ENCODE measurements around the gene SLBP.
"Not testable (repeated sequence)": the region's sequence is repeated elsewhere in the genome, so short reads cannot be mapped to it uniquely, and the experiment has no call there.

The SLBP gene

DNA sequence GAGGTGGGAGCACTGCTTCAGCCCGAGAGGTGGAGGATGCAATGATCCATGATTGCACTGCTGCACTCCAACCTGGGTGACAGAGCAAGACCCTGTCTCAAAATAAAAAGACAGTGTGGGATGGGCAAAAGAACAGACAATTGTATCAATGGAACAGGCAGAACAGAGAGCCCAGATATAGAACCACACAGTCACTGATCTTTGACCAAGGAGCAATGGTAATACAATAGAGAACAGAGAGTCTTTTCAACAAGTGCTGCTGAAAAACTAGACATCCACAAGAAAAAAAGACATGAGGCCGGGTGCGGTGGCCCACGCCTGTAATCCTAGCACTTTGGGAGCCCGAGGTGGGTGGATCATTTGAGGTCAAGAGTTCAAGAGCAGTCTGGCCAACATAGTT is 33.9 kb downstream of the SLBP start:
- DNase-seq, result no peak

DNA sequence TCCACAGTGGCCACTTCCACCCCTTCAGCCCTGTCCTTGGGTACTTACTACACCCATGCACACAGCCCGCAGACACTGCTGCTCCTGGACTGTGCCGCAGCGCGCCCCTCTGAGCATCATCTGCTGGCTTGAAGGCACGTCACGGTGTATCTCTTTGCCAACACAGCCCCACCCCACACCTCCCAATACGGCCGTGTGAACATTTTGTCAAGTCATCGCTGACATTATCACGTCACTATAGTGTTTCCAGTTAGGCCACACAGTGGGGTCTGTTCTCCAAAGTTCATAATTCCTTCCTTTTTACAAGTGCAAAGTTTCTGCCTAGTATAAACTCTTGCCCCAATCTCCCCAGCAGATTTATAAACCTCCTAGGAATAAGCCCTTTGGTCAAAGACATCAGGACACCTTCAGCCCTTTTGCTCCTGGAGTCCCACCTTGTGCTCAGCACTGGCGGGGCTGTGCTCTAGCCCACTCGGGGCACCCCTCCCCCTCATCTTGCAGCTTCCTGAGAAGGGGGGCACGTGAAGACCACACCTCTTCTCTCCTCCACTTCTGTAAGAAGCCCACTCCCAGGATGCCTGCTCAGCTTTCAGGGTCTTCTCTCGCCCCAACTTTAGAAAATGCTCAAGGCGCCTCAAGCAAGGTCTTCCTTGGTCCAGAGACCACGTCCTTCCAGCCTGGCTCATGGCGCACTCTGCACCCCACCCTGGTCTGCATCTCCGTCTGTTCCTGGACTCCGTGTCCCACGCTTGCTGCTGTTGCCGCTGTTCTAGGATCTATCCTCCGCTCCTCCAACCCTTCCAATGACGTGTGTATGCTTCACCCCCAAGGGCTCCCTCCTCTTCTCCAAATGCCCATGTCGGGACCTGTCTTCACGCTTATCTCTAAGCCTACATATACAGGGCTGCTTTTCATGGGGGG is 35.3 kb downstream of the SLBP start:
- DNase-seq, result no peak

- no peak for DNase-seq
Measured at GRCh38 chr4:1675802-1676137, 36.3 kb downstream of the SLBP start.

DNA sequence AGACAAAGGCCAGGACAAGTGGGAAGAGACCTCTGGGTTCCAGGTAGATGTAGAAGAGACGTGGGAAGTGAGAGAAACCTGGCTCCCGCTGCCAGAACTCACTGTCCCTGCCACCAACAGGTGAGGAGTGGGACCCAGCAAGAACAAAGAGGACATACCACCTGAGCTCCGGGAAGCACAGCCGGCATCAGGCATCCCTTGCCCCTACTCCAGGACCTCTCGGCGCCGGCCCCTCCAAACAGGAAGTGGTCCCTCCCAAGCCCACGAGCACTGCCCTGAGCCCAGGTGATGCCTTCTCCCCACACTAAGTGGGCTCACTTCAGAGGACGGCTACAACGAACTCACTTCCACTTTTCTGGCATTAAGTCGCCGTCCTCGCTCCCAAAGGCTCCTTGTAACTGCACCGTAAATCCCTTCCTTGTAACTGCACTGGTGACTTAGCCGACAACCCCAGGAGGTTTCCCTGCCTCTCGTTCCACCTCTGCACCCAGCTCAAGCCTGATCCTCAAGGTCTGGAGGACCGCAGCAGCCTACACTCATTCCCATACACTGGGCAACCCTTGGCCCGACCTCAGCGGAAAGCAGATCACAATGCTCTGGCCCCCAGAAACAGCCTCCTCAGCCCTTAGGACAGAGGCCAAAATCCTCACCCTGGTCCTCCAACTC is 36.9 kb downstream of the SLBP start:
- no peak for DNase-seq

GRCh38 chr4:1674682-1675081 is 37.4 kb downstream of the SLBP start:
- DNase-seq, result peak in 23 of 58 donors; percentile 3 to 65 (median 31)

DNA sequence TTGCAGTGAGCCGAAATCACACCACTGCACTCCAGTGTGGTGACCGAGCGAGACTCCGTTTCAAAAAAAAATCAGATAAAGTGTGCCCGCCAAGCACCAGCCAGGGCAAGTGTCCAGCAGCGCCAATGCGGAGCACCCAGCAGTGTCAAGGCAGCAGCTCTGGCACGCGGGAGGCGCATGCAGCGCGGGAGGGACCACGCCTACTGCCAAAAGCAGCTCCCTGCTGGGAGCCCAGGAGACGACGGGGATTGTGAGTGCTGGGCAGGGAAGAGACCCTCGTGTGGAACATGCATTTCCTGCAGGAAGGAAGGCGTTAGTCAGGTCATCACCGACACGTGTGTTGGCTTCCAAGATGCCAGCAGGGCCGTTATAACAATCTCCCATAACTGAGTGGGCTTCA is 38.4 kb downstream of the SLBP start:
- DNase-seq, result no peak

DNA sequence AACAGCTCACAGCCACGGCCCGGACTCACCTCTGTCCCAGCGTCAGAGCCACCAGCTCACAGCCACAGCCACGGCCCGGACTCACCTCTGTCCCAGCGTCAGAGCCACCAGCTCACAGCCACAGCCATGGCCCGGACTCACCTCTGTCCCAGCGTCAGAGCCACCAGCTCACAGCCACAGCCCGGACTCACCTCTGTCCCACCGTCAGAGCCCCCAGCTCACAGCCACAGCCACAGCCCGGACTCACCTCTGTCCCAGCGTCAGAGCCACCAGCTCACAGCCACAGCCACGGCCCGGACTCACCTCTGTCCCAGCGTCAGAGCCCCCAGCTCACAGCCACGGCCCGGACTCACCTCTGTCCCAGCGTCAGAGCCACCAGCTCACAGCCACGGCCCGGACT is 41.1 kb downstream of the SLBP start:
- DNase-seq, result not testable (repeated sequence)

DNA sequence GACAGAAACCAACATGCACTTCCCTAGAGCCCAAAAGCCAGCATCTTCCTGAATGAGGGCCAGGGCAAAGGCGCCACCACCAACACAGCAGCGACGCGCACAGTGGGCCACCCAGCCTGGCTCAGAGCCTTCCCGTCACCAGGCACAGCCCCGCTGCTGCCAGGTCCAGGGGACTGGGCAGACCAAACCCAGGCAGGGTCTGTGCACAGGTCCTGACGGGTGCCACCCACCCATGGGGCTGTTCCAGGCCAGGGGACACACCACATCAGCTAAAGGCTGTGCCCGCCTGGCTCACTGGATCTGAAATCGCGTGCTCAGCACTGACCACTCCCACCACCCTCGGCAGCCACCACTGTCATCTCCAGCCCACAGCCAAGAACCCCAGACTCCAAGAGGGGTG is 41.8 kb downstream of the SLBP start:
- no peak for DNase-seq

DNA sequence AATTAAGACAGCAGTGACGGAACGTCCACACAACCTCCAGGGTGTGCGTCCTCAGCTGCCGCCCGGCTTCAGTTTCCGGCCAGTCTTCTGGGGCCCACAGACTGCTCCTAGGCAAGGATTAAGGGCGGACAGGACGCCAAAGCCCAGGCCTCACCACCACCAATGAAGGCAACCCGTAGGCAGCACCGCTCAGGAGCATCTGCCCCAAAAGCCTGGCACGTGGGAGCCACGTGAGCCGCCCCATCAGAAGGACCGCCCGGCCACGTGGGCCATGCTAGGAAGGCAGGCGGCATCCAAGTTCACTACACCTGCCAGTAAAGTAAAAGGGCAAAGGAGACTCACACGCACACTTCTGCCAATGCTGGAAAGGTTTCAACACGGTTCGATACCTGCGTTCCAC is 42.3 kb downstream of the SLBP start:
- DNase-seq, result no peak

GRCh38 chr4:1669270-1669669 is 42.8 kb downstream of the SLBP start:
- no peak for DNase-seq

GRCh38 chr4:1668488-1668840 is 43.7 kb downstream of the SLBP start:
- DNase-seq, result no peak

GRCh38 chr4:1667273-1667672 is 44.8 kb downstream of the SLBP start:
- no peak for DNase-seq

GRCh38 chr4:1666391-1666790 is 45.7 kb downstream of the SLBP start:
- DNase-seq, result no peak

- DNase-seq, result no peak
Measured at GRCh38 chr4:1664141-1664540, 48.0 kb downstream of the SLBP start.

GRCh38 chr4:1663549-1663948 is 48.6 kb downstream of the SLBP start:
- DNase-seq, result no peak

DNA sequence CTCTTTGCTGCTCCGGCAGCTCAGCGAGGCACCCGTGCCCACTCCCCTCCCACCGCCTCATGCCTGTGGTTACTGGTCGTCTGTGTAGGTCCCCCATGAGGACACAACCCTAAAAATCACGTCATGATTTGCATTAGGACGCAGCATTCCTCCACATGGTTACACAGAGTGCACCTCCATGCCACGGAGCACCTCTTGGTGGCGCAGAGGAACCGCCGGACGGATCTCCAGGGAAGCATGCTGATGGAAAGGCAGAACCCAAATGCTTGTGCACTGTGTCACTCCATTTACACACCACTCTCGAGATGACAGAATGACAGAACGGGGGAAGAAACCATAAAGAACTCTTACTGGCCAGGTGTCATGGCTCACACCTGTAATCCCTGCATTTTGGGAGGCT is 50.4 kb downstream of the SLBP start:
- DNase-seq, result no peak

GRCh38 chr4:1660948-1661677 is 51.0 kb downstream of the SLBP start:
- no peak for DNase-seq

GRCh38 chr4:1659104-1660043 is 52.7 kb downstream of the SLBP start:
- DNase-seq, result no peak

DNA sequence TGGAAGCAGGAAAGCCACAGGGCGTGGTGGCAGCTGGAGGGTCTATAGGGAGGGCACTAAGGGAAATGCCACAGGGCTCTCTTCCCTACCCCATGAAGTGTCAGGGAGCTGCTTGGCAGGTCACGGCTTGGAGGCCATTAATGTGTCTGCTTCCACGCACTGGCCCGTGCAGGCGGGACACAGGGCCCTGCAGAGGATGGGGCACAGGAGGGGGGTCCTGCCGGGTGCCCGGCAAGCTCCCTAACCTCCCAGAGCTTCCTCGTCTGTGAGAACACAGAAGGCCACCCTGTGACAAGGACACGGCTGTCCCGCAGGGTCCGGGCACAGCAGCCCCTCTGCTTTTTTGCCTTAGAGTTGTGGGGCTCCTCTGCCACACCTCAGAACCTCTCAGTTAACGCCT is 53.5 kb downstream of the SLBP start:
- DNase-seq, result no peak

DNA sequence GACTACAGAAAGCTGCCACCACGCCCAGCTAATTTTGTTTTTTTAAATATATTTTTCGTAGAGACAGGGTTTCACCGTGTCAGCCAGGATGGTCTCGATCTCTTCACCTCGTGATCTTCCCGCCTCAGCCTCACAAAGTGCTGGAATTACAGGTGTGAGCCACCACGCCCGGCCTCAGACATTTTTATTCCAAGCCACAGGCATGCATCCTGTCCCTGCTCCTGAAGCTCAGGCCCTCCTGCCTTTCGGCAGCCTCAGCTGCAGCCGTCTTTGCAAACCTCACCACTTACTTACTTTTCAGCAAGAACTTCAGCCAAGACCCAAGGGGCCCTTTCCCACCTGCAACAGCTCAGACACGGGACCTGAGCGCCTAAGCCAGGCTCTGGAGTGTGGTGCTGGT is 54.0 kb downstream of the SLBP start:
- DNase-seq, result no peak

DNA sequence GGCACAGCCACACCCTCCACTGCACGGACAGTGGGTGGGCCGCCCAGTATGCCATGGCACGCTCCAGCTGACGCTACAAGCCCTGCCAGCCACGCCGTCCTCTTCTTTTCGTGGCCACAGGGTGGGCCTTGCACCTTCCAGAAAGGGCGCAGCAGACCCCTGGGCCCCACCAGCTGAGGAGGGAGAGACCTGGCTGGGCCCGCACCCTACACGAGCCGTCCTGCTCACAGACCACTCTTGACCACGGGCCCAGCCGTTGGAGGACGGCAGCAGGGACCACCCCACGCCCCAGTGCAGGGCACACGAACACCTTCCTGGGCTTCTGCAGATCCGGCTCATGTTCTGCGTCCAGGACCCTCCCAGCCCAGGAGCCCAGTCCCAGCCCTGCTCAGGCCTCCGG is 55.1 kb downstream of the SLBP start:
- no peak for DNase-seq

Data from anterior cingulate cortex (tissue), 58 donors.